Bronchial epithelial cell (primary cell): ENCODE results near the gene NTM. TPM values are rescaled to one million over a fixed set of nuclear protein-coding genes. Genes with fewer than 3 reads are reported as not detected.

ENCODE experiments used
- DNase-seq: peaks from one replicate; pipeline ENCODE4 v3.0.0-alpha.2; 2010; ENCODE audit warnings: low read depth
- FAIRE-seq: peaks from 2 replicates; lab custom pipeline; 2011; peaks lifted over from hg19 to GRCh38; lab: Jason Lieb, UNC
- H3K27me3 ChIP-seq: 2 replicates; pipeline ENCODE4 v1.5.1; 2011; ENCODE audit warnings: low read length; ENCODE audit not compliant: control insufficient read depth, insufficient read depth
- H3K36me3 ChIP-seq: 2 replicates; pipeline ENCODE4 v1.5.1; 2011; ENCODE audit warnings: low read length; ENCODE audit not compliant: control insufficient read depth, insufficient read depth
- H3K4me3 ChIP-seq: 2 replicates; pipeline ENCODE4 v1.5.1; 2011; ENCODE audit warnings: mild to moderate bottlenecking, low read depth, low read length, control low read depth
- total RNA-seq: library from RNA; depleted of rRNA; stranded (reverse); fragments of >200 nt; gene quantifications from 2 replicates; pipeline ENCODE4 v1.2.1, GENCODE V29; 2014
- TF ChIP-seq, protein P1 (sequence below): IDR thresholded peaks from 2 replicates; pipeline ENCODE4 v1.5.1; 2011; ENCODE audit warnings: mild to moderate bottlenecking, moderate library complexity, low read length, control low read depth, inconsistent platforms; ENCODE audit not compliant: insufficient read depth, severe bottlenecking

Gene NTM
- total RNA-seq, 1 donor from 2014 or later, result 4.2 TPM

- H3K36me3 ChIP-seq, result no peaks in the 10 kb centered on the region
- FAIRE-seq (no peak), DNase-seq (no peak)
- H3K4me3 ChIP-seq, result no peak overlapping the region
- no peaks in the 10 kb centered on the region for H3K27me3 ChIP-seq
- TF ChIP-seq, protein P1, sequence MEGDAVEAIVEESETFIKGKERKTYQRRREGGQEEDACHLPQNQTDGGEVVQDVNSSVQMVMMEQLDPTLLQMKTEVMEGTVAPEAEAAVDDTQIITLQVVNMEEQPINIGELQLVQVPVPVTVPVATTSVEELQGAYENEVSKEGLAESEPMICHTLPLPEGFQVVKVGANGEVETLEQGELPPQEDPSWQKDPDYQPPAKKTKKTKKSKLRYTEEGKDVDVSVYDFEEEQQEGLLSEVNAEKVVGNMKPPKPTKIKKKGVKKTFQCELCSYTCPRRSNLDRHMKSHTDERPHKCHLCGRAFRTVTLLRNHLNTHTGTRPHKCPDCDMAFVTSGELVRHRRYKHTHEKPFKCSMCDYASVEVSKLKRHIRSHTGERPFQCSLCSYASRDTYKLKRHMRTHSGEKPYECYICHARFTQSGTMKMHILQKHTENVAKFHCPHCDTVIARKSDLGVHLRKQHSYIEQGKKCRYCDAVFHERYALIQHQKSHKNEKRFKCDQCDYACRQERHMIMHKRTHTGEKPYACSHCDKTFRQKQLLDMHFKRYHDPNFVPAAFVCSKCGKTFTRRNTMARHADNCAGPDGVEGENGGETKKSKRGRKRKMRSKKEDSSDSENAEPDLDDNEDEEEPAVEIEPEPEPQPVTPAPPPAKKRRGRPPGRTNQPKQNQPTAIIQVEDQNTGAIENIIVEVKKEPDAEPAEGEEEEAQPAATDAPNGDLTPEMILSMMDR, result no peak
Measured at GRCh38 chr11:131463162-131463561, 92.7 kb downstream of the NTM start.

GRCh38 chr11:131463649-131464425 lies 93.4 kb downstream of the NTM start:
- H3K36me3 ChIP-seq, result no peaks in the 10 kb centered on the region
- FAIRE-seq, result no peak
- TF ChIP-seq, protein P1, result no peak
- no peaks in the 10 kb centered on the region for H3K27me3 ChIP-seq
- H3K4me3 ChIP-seq, result no peak overlapping the region
- DNase-seq, result no peak

GRCh38 chr11:131464461-131464860 lies 94.0 kb downstream of the NTM start:
- H3K27me3 ChIP-seq, result no peaks in the 10 kb centered on the region
- FAIRE-seq (no peak), DNase-seq (no peak)
- no peaks in the 10 kb centered on the region for H3K36me3 ChIP-seq
- TF ChIP-seq, protein P1, result no peak
- H3K4me3 ChIP-seq, result no peak overlapping the region

- TF ChIP-seq, protein P1, result no peak
- no peaks in the 10 kb centered on the region for H3K27me3 ChIP-seq
- H3K4me3 ChIP-seq, result no peak overlapping the region
- H3K36me3 ChIP-seq, result no peaks in the 10 kb centered on the region
- no peak for DNase-seq
- FAIRE-seq, result no peak
Measured at GRCh38 chr11:131465039-131465438, 94.6 kb downstream of the NTM start.

GRCh38 chr11:131465746-131466145 lies 95.3 kb downstream of the NTM start:
- H3K36me3 ChIP-seq, result no peaks in the 10 kb centered on the region
- DNase-seq, result no peak
- no peak overlapping the region for H3K4me3 ChIP-seq
- H3K27me3 ChIP-seq, result no peaks in the 10 kb centered on the region
- TF ChIP-seq, protein P1, result no peak
- no peak for FAIRE-seq
